IPS-NIHi11 (cell line): ENCODE results near the gene PSMD11.
"Not testable (repeated sequence)": the region's sequence is repeated elsewhere in the genome, so short reads cannot be mapped to it uniquely, and the experiment has no call there.

Experiments used
- DNase-seq: peaks from one replicate; pipeline ENCODE4 v3.0.0; 2012; ENCODE audit warnings: mixed read lengths, low spot score

PSMD11 gene

GRCh38 chr17:32444301-32445073, at the start of gene PSMD11:
TSS of gene PSMD11 (plus strand) at chr17:32444510. CDS start at chr17:32444524, 14 bp downstream.
- DNase-seq: peak; percentile 100

- no peak for DNase-seq
These were observed 48.0 kb upstream of the PSMD11 start for GRCh38 chr17:32396343-32396742.

- no peak for DNase-seq
These were observed 45.4 kb upstream of the PSMD11 start for GRCh38 chr17:32398946-32399345.

- not testable (repeated sequence) for DNase-seq
These were observed 34.2 kb upstream of the PSMD11 start for GRCh38 chr17:32410085-32410484.

- no peak for DNase-seq
These were observed 17.4 kb upstream of the PSMD11 start for GRCh38 chr17:32426894-32427293.

- DNase-seq: no peak
These were observed 14.7 kb upstream of the PSMD11 start for GRCh38 chr17:32429598-32429997.

- no peak for DNase-seq
These were observed 3.6 kb upstream of the PSMD11 start for GRCh38 chr17:32440722-32441121.

GRCh38 chr17:32441886-32442285, 2.4 kb upstream of the PSMD11 start:
- no peak for DNase-seq

GRCh38 chr17:32443827-32444300, 446 bp upstream of the PSMD11 start:
- DNase-seq: no peak

- DNase-seq: peak; percentile 34
These were observed 735 bp downstream of the PSMD11 start for GRCh38 chr17:32445074-32445415.

- no peak for DNase-seq
These were observed 1.2 kb downstream of the PSMD11 start for GRCh38 chr17:32445497-32445896.

- DNase-seq: no peak
These were observed 1.7 kb downstream of the PSMD11 start for GRCh38 chr17:32445971-32446370.

GRCh38 chr17:32446949-32447348, 2.6 kb downstream of the PSMD11 start:
- no peak for DNase-seq

- DNase-seq: no peak
These were observed 5.7 kb downstream of the PSMD11 start for GRCh38 chr17:32449963-32450362.

GRCh38 chr17:32450379-32450778, 6.1 kb downstream of the PSMD11 start:
- DNase-seq: not testable (repeated sequence)

GRCh38 chr17:32451879-32452278, 7.6 kb downstream of the PSMD11 start:
- no peak for DNase-seq

- DNase-seq: no peak
These were observed 8.0 kb downstream of the PSMD11 start for GRCh38 chr17:32452281-32452680.

GRCh38 chr17:32453370-32453769, 9.1 kb downstream of the PSMD11 start:
- no peak for DNase-seq

GRCh38 chr17:32458371-32458770, 14.1 kb downstream of the PSMD11 start:
- DNase-seq: no peak

- no peak for DNase-seq
These were observed 15.7 kb downstream of the PSMD11 start for GRCh38 chr17:32460054-32460453.

- no peak for DNase-seq
These were observed 17.2 kb downstream of the PSMD11 start for GRCh38 chr17:32461498-32461852.

GRCh38 chr17:32461853-32462617, 17.7 kb downstream of the PSMD11 start:
- peak; percentile 53 for DNase-seq

GRCh38 chr17:32463304-32463703, 19.0 kb downstream of the PSMD11 start:
- no peak for DNase-seq
